Naive B cell (primary cell): Measurements from ENCODE around the gene CYFIP2. TPM values are rescaled to one million over a fixed set of nuclear protein-coding genes. Genes with fewer than 3 reads are reported as not detected.
A peak's percentile ranks its signal among the peaks of the same experiment; 100 is the strongest.

Experiments
- ATAC-seq, 2 donors: fragments of 150-1000 bp; cut with Tn5 transposase; 2 replicates each; pipeline ENCODE4 v1.10.0; 2021; ENCODE audit warnings: low read depth in 2 of 2, mild to moderate bottlenecking in 2 of 2, moderate library complexity in 2 of 2
- DNase-seq: peaks from one replicate; pipeline ENCODE4 v3.0.0; 2022
- H3K27ac Mint-ChIP-seq, 6 donors: one replicate each; pipeline ENCODE4 v1.8.0; 2020 to 2022; ENCODE audit warnings: mild to moderate bottlenecking in 6 of 6, mixed read lengths in 6 of 6, moderate library complexity in 5 of 6, inconsistent platforms in 2 of 6
- H3K27me3 Mint-ChIP-seq, 3 donors: one replicate each; pipeline ENCODE4 v1.8.0; 2021 to 2022; ENCODE audit warnings: mixed read lengths in 3 of 3, mild to moderate bottlenecking in 1 of 3
- H3K36me3 Mint-ChIP-seq, 2 donors: one replicate each; pipeline ENCODE4 v1.8.0; 2020 to 2022; ENCODE audit warnings: mixed read lengths in 2 of 2, inconsistent platforms in 1 of 2, mild to moderate bottlenecking in 1 of 2
- H3K4me1 Mint-ChIP-seq, 3 donors: one replicate each; pipeline ENCODE4 v1.8.0; 2020 to 2022; ENCODE audit warnings: mixed read lengths in 3 of 3, inconsistent platforms in 1 of 3, mild to moderate bottlenecking in 1 of 3, moderate library complexity in 1 of 3
- H3K4me3 Mint-ChIP-seq, 8 donors: one replicate each; pipeline ENCODE4 v1.8.0; 2020 to 2022; ENCODE audit warnings: mild to moderate bottlenecking in 8 of 8, mixed read lengths in 8 of 8, moderate library complexity in 8 of 8, inconsistent platforms in 2 of 8
- H3K9me3 Mint-ChIP-seq, 7 donors: one replicate each; pipeline ENCODE4 v1.8.0; 2020 to 2022; ENCODE audit warnings: mixed read lengths in 7 of 7, mild to moderate bottlenecking in 5 of 7, inconsistent platforms in 2 of 7, moderate library complexity in 1 of 7
- polyA plus RNA-seq, 6 donors: library from polyadenylated mRNA; unstranded; fragments of 300-500 nt; fragmentation: Illumina TruSeq; gene quantifications; one replicate each; pipeline ENCODE4 v1.2.3, GENCODE V29; 2021; ENCODE audit warnings: low read depth in 6 of 6

The CYFIP2 gene
- polyA plus RNA-seq, 6 donors from 2014 or later = 306 to 461 (median 348) TPM

GRCh38 chr5:157284458-157285212, 18.7 kb downstream of the CYFIP2 start:
- ATAC-seq (no peak), DNase-seq (no peak)
- Mint-ChIP-seq H3K36me3 (peaks cover 13 to 24% of the 10 kb centered on the region in 2 donors), H3K4me3 (peak overlapping the region in 1 of 8 donors; percentile 25), H3K27ac (peak overlapping the region; percentile 51 to 97 (median 90)), H3K9me3 (peaks cover 0 to 2% (median 0%) of the 10 kb centered on the region in 7 donors), H3K27me3 (no peaks in the 10 kb centered on the region), H3K4me1 (peaks cover 42 to 59% (median 52%) of the 10 kb centered on the region in 3 donors)

DNA sequence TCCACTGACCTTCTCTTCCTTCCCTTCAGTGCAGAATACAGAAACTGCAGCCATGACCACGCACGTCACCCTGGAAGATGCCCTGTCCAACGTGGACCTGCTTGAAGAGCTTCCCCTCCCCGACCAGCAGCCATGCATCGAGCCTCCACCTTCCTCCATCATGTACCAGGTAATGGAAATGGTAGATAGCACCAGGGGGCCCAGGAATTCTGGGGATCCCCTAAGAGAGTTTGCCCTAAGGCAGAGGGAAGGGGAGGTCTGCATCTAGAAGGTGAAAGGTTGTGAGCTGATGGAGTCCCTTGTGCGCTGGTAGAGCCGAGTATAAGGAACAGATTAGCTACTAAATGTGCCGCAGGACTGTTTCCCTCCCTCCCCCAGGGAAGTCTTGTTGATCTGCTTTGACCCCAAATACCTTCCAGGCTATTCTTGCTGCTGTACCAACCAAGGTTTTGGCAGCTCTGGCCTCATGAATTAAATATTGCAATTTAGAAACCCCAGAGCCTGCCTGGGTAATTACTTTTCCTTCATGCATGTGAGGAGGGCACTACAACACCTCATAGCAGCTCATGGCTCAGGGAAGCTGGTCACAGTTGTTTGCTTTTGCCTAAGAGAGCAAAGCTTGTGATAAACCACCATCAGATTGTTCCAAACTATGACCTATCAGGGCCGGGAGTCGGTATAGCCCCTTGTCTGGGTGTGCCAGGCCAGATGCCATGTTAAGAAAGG, 19.6 kb downstream of the CYFIP2 start:
- peak overlapping the region in 4 of 6 donors; percentile 15 to 86 (median 58) for H3K27ac Mint-ChIP-seq
- ATAC-seq = no peak

DNA sequence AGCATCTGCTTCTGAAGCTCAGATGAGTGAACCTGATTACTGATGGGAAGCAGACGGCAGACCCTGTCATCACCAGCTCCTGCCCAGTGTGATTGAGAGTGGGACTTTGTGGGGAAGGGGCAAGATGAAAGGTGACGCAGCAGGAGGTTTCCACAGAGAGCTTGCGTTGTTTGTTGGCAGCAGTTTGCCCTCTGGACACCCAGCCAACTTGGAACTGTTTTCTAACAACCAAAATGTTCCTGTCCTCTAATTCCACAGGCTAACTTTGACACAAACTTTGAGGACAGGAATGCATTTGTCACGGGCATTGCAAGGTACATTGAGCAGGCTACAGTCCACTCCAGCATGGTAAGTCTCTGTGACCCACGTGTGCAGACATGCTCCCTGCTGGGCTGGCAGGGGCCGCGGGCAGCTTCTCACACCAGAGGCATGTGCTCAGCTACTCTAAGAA, 20.9 kb downstream of the CYFIP2 start:
- peaks cover 34 to 42% of the 10 kb centered on the region in 2 donors for H3K36me3 Mint-ChIP-seq
- H3K4me1 Mint-ChIP-seq = peaks cover 35 to 56% (median 54%) of the 10 kb centered on the region in 3 donors
- DNase-seq = no peak
- H3K9me3 Mint-ChIP-seq = peaks cover 0 to 12% (median 5%) of the 10 kb centered on the region in 7 donors
- no peak overlapping the region for H3K4me3 Mint-ChIP-seq
- no peak for ATAC-seq
- no peaks in the 10 kb centered on the region for H3K27me3 Mint-ChIP-seq
- peak overlapping the region in 2 of 6 donors; percentile 36 to 38 for H3K27ac Mint-ChIP-seq

More for the DNA sequence above, 19.6 kb downstream of the CYFIP2 start:
- Mint-ChIP-seq H3K4me1 (peaks cover 37 to 55% (median 52%) of the 10 kb centered on the region in 3 donors), H3K4me3 (peak overlapping the region in 1 of 8 donors; percentile 5), H3K27me3 (no peaks in the 10 kb centered on the region), H3K9me3 (peaks cover 0 to 2% (median under 1%) of the 10 kb centered on the region in 7 donors), H3K36me3 (peaks cover 21 to 32% of the 10 kb centered on the region in 2 donors)
- DNase-seq = no peak

DNA sequence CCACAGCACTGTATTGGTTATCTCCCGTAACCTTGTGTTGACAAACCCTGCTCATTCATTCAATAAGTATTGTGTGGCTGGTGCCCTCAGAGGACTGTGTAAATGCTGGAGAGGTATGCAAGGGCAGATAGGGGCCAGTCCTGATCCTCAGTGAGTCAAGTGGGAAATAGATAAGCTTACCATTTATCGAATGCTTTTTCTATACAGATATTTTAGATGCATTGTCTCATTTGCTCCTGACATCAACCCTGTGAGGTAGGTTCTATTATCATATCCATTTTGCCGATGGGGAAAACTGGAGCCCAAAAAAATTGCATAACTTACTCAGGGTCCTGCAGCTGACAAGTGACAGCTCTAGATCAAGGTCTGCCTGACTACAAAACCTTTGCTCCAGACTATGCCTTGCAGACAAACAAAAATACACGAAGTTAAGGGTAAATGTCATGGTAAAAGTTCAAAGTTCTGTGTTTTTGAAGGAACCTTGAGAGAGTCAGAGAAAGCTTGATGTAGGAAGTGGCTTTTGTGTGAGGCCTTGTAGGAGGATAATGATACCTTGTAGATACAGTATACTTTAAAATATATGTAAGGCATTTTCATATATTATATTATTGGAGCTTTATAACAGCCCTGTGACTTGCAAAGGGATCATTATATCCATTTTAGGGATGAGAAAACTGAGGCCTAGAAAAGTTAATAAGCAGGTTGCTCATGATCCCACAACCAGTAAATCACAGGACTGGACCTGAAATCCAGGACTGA, 22.7 kb downstream of the CYFIP2 start:
- ATAC-seq (no peak), DNase-seq (no peak)
- H3K9me3 Mint-ChIP-seq = peaks cover 0 to 12% (median 5%) of the 10 kb centered on the region in 7 donors
- no peak overlapping the region for H3K4me3 Mint-ChIP-seq
- H3K27ac Mint-ChIP-seq = peak overlapping the region in 4 of 6 donors; percentile 60 to 87 (median 80)
- peaks cover 35 to 37% of the 10 kb centered on the region in 2 donors for H3K36me3 Mint-ChIP-seq
- H3K27me3 Mint-ChIP-seq = no peaks in the 10 kb centered on the region
- peaks cover 21 to 40% (median 38%) of the 10 kb centered on the region in 3 donors for H3K4me1 Mint-ChIP-seq

DNA sequence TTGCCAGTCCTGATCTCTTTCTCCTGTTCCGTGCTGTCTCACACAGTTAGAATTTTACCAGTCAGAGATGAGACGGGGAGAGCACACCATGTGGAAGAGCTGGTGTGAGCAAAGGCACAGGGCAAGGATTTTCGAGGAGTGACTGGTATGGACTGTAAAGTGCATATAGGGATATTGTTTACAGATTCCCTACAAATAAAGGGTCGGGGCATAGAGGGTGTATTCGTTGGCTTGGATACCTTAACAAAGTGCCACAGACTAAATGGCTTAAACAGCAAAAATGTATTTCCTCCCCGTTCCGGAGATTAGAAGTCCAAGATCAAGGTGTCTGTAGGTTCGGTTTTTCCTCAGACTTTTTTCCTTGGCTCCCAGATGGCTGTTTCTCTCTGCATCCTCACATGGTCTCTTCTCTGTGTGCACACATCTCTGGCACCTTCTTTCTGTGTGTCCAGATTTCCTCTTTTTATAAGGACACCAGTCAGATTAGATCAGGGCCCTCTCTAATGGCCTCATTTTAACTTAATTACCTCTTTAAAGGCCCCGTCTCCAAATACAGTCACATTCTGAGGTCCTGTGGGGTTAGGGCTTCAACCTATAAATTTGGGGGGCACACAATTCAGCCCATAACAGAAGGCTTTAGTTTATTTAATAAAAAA, 23.4 kb downstream of the CYFIP2 start:
- Mint-ChIP-seq H3K27me3 (no peaks in the 10 kb centered on the region), H3K4me1 (peaks cover 16 to 36% (median 31%) of the 10 kb centered on the region in 3 donors), H3K27ac (peak overlapping the region in 4 of 6 donors; percentile 63 to 87 (median 81))

DNA sequence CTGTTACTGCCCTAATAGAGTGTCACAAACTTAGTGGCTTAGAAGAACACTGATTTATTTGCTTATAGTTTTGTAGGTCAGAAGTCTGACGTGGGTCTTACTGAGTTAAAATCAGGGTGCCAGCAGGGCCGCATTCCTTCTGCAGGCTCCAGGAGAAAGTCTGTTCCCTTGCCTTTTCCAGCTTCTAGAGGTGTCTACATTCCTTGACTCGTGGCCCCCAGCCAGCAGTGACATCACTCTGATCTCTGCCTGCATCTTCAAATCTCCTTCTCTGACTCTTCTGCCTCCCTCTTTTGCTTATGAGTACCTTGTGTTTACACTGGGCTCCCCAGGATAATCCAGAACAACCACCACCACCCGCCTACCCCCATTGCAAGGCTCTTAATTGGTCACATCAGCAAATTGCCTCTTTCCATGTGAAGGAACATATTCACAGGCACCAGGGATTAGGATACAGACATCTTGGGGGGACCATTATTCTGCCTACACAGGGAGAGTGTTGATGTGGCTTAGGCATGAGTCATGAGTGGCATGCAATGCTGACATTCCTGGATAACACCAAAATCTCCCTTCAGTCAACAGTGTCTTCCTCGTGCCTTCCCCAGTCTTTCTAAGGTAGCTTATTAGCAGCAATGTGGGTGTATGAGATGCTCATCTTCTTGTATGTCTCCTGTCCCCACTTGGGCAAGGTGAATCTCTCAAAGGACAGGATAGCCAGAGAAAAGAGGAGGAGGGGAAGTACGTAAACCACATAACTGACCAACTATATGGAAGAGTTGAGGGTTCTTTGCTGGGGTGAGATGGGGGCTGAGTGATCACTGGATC, 24.4 kb downstream of the CYFIP2 start:
- Mint-ChIP-seq H3K27ac (peak overlapping the region; percentile 77 to 98 (median 92)), H3K4me3 (no peak overlapping the region), H3K9me3 (peaks cover 0 to 12% (median 5%) of the 10 kb centered on the region in 7 donors), H3K27me3 (no peaks in the 10 kb centered on the region), H3K4me1 (peaks cover 19 to 34% (median 26%) of the 10 kb centered on the region in 3 donors), H3K36me3 (peaks cover 39 to 43% of the 10 kb centered on the region in 2 donors)
- no peak for ATAC-seq
- DNase-seq = no peak

More for the DNA sequence above, 23.4 kb downstream of the CYFIP2 start:
- DNase-seq = no peak
- H3K4me3 Mint-ChIP-seq = no peak overlapping the region
- no peak for ATAC-seq
- H3K36me3 Mint-ChIP-seq = peaks cover 36 to 37% of the 10 kb centered on the region in 2 donors
- H3K9me3 Mint-ChIP-seq = peaks cover 0 to 12% (median 5%) of the 10 kb centered on the region in 7 donors

DNA sequence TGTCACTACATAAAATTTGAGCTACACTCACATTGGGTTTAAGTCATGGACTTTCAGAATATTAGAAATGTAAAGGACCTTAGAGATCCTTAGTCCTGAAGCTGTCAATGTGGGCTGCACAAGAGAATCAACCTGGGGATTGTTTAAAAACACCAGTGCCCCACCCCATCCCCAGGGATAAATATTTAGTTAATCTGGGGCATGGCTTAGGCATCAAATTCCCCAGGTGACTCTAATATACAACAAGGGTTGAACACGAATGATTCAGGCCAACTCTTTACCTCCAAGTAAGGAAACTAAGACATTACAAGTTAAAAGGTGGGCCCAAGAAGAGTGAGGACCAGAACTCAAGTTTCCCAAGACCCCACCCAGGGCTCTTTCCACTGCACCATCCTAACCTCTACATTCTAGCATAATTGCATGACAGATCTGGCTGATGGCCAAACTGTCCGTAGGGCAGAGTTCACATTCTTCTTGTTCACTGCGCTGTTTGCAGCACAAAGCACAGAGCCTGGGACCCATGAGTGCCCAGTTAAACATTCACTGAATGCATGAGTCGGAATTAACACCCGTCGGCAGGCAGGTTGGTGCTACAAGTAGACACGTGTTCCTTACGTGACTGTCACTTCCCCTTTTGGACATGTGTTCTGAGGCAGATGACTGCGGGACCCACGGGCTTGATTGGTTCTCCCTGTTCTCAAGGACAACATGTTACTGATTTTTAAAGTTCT, 25.2 kb downstream of the CYFIP2 start:
- ATAC-seq (peak; percentile 98), DNase-seq (peak; percentile 78)
- no peaks in the 10 kb centered on the region for H3K27me3 Mint-ChIP-seq
- H3K4me1 Mint-ChIP-seq = peaks cover 24 to 37% (median 33%) of the 10 kb centered on the region in 3 donors
- H3K27ac Mint-ChIP-seq = peak overlapping the region; percentile 77 to 98 (median 96)
- H3K4me3 Mint-ChIP-seq = peak overlapping the region in 5 of 8 donors; percentile 6 to 65 (median 53)
- peaks cover 0 to 12% (median 5%) of the 10 kb centered on the region in 7 donors for H3K9me3 Mint-ChIP-seq
- peaks cover 47 to 48% of the 10 kb centered on the region in 2 donors for H3K36me3 Mint-ChIP-seq

DNA sequence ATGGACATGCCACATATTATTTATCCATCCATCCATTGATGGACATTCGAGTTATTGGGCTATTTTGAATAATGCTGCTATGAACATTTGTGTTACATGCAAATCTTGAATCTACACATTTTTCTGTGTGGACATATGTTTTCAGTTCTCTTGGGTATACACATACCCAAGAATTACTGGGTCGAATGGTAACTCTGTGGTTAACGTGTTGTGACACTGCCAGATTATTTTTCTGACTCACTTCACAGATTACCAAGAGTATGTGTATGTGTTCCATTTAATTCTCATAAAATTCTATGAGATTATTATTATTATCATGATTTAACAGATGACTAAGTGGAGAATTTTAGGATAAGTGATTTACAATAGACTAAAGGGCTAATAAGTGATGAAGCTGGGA, 26.7 kb downstream of the CYFIP2 start:
- peaks cover 24 to 37% (median 33%) of the 10 kb centered on the region in 3 donors for H3K4me1 Mint-ChIP-seq
- H3K27ac Mint-ChIP-seq = peak overlapping the region in 5 of 6 donors; percentile 42 to 67 (median 54)
- H3K27me3 Mint-ChIP-seq = no peaks in the 10 kb centered on the region
- DNase-seq = no peak
- H3K4me3 Mint-ChIP-seq = no peak overlapping the region
- H3K36me3 Mint-ChIP-seq = peaks cover 49 to 59% of the 10 kb centered on the region in 2 donors
- no peak for ATAC-seq
- peaks cover 0 to 12% (median 5%) of the 10 kb centered on the region in 7 donors for H3K9me3 Mint-ChIP-seq

GRCh38 chr5:157294407-157295091, 28.6 kb downstream of the CYFIP2 start:
- peaks cover 0 to 12% (median 5%) of the 10 kb centered on the region in 7 donors for H3K9me3 Mint-ChIP-seq
- H3K27ac Mint-ChIP-seq = peak overlapping the region; percentile 28 to 90 (median 86)
- peaks cover 28 to 40% (median 39%) of the 10 kb centered on the region in 3 donors for H3K4me1 Mint-ChIP-seq
- peak overlapping the region in 1 of 8 donors; percentile 47 for H3K4me3 Mint-ChIP-seq
- no peaks in the 10 kb centered on the region for H3K27me3 Mint-ChIP-seq
- H3K36me3 Mint-ChIP-seq = peaks cover 46 to 57% of the 10 kb centered on the region in 2 donors
- no peak for ATAC-seq
- DNase-seq = no peak

DNA sequence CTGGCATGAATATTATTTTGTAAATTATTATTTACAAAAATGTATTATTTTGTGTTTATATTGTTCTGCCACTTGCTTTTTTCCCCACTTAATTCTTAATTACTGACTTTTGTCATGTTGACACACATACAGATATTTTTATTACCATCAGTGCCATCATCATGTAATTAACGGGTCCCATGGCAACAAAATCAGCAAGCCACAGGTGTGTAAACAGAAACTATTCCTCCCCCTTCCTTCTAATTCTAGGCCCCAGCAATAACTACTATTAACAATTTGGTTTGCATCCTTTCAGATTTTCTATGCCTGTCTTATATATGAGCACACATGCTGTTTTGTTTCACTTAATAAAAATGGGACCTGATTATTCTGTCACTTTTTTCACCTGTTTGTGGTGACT, 29.3 kb downstream of the CYFIP2 start:
- DNase-seq (no peak), ATAC-seq (peak; percentile 8 to 19)
- Mint-ChIP-seq H3K4me1 (peaks cover 27 to 38% (median 32%) of the 10 kb centered on the region in 3 donors), H3K27me3 (no peaks in the 10 kb centered on the region), H3K9me3 (peaks cover 0 to 12% (median 3%) of the 10 kb centered on the region in 7 donors), H3K27ac (peak overlapping the region in 5 of 6 donors; percentile 67 to 91 (median 85)), H3K4me3 (no peak overlapping the region), H3K36me3 (peaks cover 40 to 57% of the 10 kb centered on the region in 2 donors)

DNA sequence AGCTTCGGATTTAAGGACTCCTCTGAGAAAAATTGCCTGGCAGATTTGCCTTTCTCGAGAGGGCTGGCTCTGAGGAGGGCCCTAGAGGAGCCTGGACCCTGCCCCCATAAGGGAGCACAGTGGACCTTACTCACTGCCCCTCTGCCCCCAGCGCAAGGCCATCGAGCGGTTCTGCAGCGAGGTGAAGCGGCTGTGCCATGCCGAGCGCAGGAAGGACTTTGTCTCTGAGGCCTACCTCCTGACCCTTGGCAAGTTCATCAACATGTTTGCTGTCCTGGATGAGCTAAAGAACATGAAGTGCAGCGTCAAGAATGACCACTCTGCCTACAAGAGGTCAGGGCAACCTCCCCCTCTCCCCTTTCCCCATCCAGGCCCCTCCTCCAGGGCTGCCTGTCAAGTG, 34.6 kb downstream of the CYFIP2 start:
- H3K36me3 Mint-ChIP-seq = peaks cover 24 to 54% of the 10 kb centered on the region in 2 donors
- H3K27ac Mint-ChIP-seq = peak overlapping the region in 5 of 6 donors; percentile 20 to 85 (median 72)

More for the DNA sequence above, 34.6 kb downstream of the CYFIP2 start:
- peaks cover 9 to 11% (median 10%) of the 10 kb centered on the region in 3 donors for H3K4me1 Mint-ChIP-seq
- H3K27me3 Mint-ChIP-seq = no peaks in the 10 kb centered on the region
- DNase-seq = no peak
- H3K9me3 Mint-ChIP-seq = no peaks in the 10 kb centered on the region
- no peak for ATAC-seq
- H3K4me3 Mint-ChIP-seq = no peak overlapping the region
